HCT116 (cell line): Measurements from ENCODE around the gene ELL3. TPM values are rescaled to one million over a fixed set of nuclear protein-coding genes. Genes with fewer than 3 reads are reported as not detected.
"Not testable (repeated sequence)": the region's sequence is repeated elsewhere in the genome, so short reads cannot be mapped to it uniquely, and the experiment has no call there.

Experiments used
- ATAC-seq: fragments of 200-7000 bp; cut with Tn5 transposase; 2 replicates; pipeline ENCODE4 v1.9.1; 2020; ENCODE audit warnings: mild to moderate bottlenecking, moderate library complexity
- BruUV-seq: library from RNA; stranded (reverse); fragments of 400-500 nt; replicated peaks from 2 replicates; lab custom pipeline; 2021; lab: Mats Ljungman, UMichigan
- CTCF ChIA-PET: fragments of 300-600 bp; sonication (Branson Sonifier 250); formaldehyde crosslinking; loops from one replicate; lab custom pipeline; 2021; ENCODE audit warnings: antibody characterized with exemption; lab: Charles Lee
- POLR2A ChIA-PET: fragments of 300-600, 350-600 bp; sonication (Branson Sonifier 250); formaldehyde crosslinking; loops from one replicate; lab custom pipeline; 2021; ENCODE audit warnings: antibody characterized with exemption; lab: Charles Lee
- RAD21 ChIA-PET, 2 experiments: fragments of 300-600 bp; sonication (Branson Sonifier 250); formaldehyde crosslinking; loops; one replicate each; lab custom pipeline; 2023; ENCODE audit warnings: low total read pairs in 2 of 2; ENCODE audit not compliant: uncharacterized antibody in 2 of 2, unreplicated experiment in 2 of 2, low non-redundant PET in 1 of 2; lab: Charles Lee
- DNase-seq: peaks from one replicate; pipeline ENCODE4 v3.0.0-alpha.2; 2010; ENCODE audit warnings: low read depth, low spot score
- H2AFZ ChIP-seq: fragments of 200-600 bp; shearing (Covaris generic), sonication (generic); 2 replicates; pipeline ENCODE4 v1.6.1; 2017; ENCODE audit warnings: low read depth, mixed run types, mixed read lengths, antibody characterized with exemption, low read length; ENCODE audit not compliant: poor library complexity, severe bottlenecking
- H3K27ac ChIP-seq: 2 replicates; pipeline ENCODE4 v1.5.1; 2012; ENCODE audit warnings: low read depth, low read length
- H3K27me3 ChIP-seq: fragments of 200-600 bp; sonication (generic); 2 replicates; pipeline ENCODE4 v1.6.1; 2016; ENCODE audit warnings: mixed run types, low read length, mixed read lengths; ENCODE audit not compliant: insufficient read depth
- H3K36me3 ChIP-seq, 2 experiments: fragments of 200-500 bp in 1 of 2; fragments of 200-600 bp in 1 of 2; sonication (Bioruptor generic) in 1 of 2; sonication (generic) in 1 of 2; 2 replicates each; pipeline versions ENCODE4 v1.5.1 to v1.6.1; 2014 to 2016; ENCODE audit warnings: low read length in 2 of 2, inconsistent platforms in 1 of 2, mixed read lengths in 1 of 2, mixed run types in 1 of 2; ENCODE audit not compliant: insufficient read depth in 2 of 2, control insufficient read depth in 1 of 2
- H3K4me1 ChIP-seq, 2 experiments: fragments of 200-600 bp in 1 of 2; sonication (generic) in 1 of 2; 2 replicates each; pipeline versions ENCODE4 v1.5.1 to v1.6.1; 2012 to 2017; ENCODE audit warnings: low read length in 2 of 2, inconsistent platforms in 1 of 2, mild to moderate bottlenecking in 1 of 2, mixed read lengths in 1 of 2, mixed run types in 1 of 2, moderate library complexity in 1 of 2; ENCODE audit not compliant: insufficient read depth in 2 of 2, control insufficient read depth in 1 of 2
- H3K4me2 ChIP-seq: fragments of 200-600 bp; sonication (generic); 2 replicates; pipeline ENCODE4 v1.6.1; 2017; ENCODE audit warnings: mixed run types, low read length, mixed read lengths
- H3K4me3 ChIP-seq, 2 experiments: fragments of 200-600 bp in 1 of 2; sonication (generic) in 1 of 2; replicated peaks in 1 of 2; 2 replicates each; pipeline ENCODE4 v1.5.1; 2011 to 2016; ENCODE audit warnings: low read length in 2 of 2, control low read depth in 1 of 2, low read depth in 1 of 2, mild to moderate bottlenecking in 1 of 2, mixed read lengths in 1 of 2, mixed run types in 1 of 2
- H3K79me2 ChIP-seq: fragments of 200-600 bp; sonication (generic); 2 replicates; pipeline ENCODE4 v1.6.1; 2017; ENCODE audit warnings: mild to moderate bottlenecking, mixed run types, low read length, moderate library complexity, mixed read lengths; ENCODE audit not compliant: insufficient read depth
- H3K9ac ChIP-seq: fragments of 200-600 bp; sonication (generic); 2 replicates; pipeline ENCODE4 v1.6.1; 2016; ENCODE audit warnings: low read length, mixed read lengths
- H3K9me2 ChIP-seq: fragments of 200-600 bp; sonication (generic), shearing (Covaris generic); 2 replicates; pipeline ENCODE4 v1.6.1; 2017; ENCODE audit warnings: mixed run types, mild to moderate bottlenecking, moderate library complexity; ENCODE audit not compliant: insufficient read depth
- H3K9me3 ChIP-seq, 2 experiments: fragments of 200-500 bp in 1 of 2; fragments of 200-600 bp in 1 of 2; sonication (Bioruptor generic) in 1 of 2; sonication (generic) in 1 of 2; 2 replicates each; pipeline ENCODE4 v1.6.1; 2014 to 2017; ENCODE audit warnings: low read length in 2 of 2, mixed read lengths in 2 of 2, inconsistent platforms in 1 of 2, low read depth in 1 of 2, mild to moderate bottlenecking in 1 of 2, mixed run types in 1 of 2, moderate library complexity in 1 of 2; ENCODE audit not compliant: control insufficient read depth in 1 of 2, insufficient read depth in 1 of 2
- H4K20me1 ChIP-seq: fragments of 200-600 bp; sonication (generic), shearing (Covaris generic); 2 replicates; pipeline ENCODE4 v1.6.1; 2017; ENCODE audit warnings: mixed run types, mild to moderate bottlenecking, moderate library complexity; ENCODE audit not compliant: insufficient read depth
- CEBPB ChIP-seq: IDR thresholded peaks from 2 replicates; pipeline ENCODE4 v1.6.1; 2012; ENCODE audit warnings: low read depth
- EGR1 ChIP-seq: IDR thresholded peaks from 2 replicates; pipeline ENCODE4 v1.6.1; 2012; ENCODE audit warnings: low read depth
- FOSL1 ChIP-seq: IDR thresholded peaks from 2 replicates; pipeline ENCODE4 v1.6.1; 2012; ENCODE audit warnings: low read depth
- RAD21 ChIP-seq: IDR thresholded peaks from 2 replicates; pipeline ENCODE4 v1.6.1; 2012; ENCODE audit warnings: low read depth, mild to moderate bottlenecking
- SIN3A ChIP-seq: IDR thresholded peaks from 2 replicates; pipeline ENCODE4 v1.6.1; 2012; ENCODE audit warnings: low read depth
- SP1 ChIP-seq: IDR thresholded peaks from 2 replicates; pipeline ENCODE4 v1.6.1; 2012; ENCODE audit warnings: low read depth
- SRF ChIP-seq: IDR thresholded peaks from 2 replicates; pipeline ENCODE4 v1.6.1; 2012; ENCODE audit warnings: low read depth
- TCF7L2 ChIP-seq: IDR thresholded peaks from 2 replicates; pipeline ENCODE4 v1.7.0; 2011; ENCODE audit warnings: borderline replicate concordance, inconsistent platforms; ENCODE audit not compliant: insufficient read depth, insufficient read length; ENCODE audit errors: extremely low read depth
- intact Hi-C: fragments of 100-400 bp; cut with micrococcal nuclease; formaldehyde crosslinking; loops from 2 replicates; pipeline ENCODE4 v1.10.0; 2022
- total RNA-seq: library from RNA; stranded (reverse); gene quantifications from one replicate; pipeline ENCODE4 v1.2.1, GENCODE V29; 2021; ENCODE audit not compliant: unreplicated experiment
- TF ChIP-seq, protein P1 (sequence below): IDR thresholded peaks from 2 replicates; pipeline ENCODE4 v1.6.1; 2012; ENCODE audit warnings: low read depth

The ELL3 gene
- total RNA-seq, 1 experiment from 2014 or later, result 16.2 TPM

- Histone ChIP-seq H3K4me1 (no peaks in the 10 kb centered on the region), H3K79me2 (no peaks in the 10 kb centered on the region), H3K9me2 (no peaks in the 10 kb centered on the region), H3K9ac (no peak overlapping the region), H3K4me3 (no peak overlapping the region), H2AFZ (no peak overlapping the region), H3K36me3 (peaks cover 69 to 70% of the 10 kb centered on the region in 2 experiments), H3K27ac (no peak overlapping the region), H4K20me1 (no peaks in the 10 kb centered on the region), H3K4me2 (no peak overlapping the region), H3K27me3 (no peaks in the 10 kb centered on the region), H3K9me3 (no peaks in the 10 kb centered on the region)
- no peak for TF ChIP-seq CEBPB
- TF ChIP-seq SRF, result no peak
- TF ChIP-seq SP1, result no peak
- no peak for TF ChIP-seq TCF7L2
- TF ChIP-seq FOSL1, result no peak
- no peak for TF ChIP-seq RAD21
- TF ChIP-seq, protein P1, sequence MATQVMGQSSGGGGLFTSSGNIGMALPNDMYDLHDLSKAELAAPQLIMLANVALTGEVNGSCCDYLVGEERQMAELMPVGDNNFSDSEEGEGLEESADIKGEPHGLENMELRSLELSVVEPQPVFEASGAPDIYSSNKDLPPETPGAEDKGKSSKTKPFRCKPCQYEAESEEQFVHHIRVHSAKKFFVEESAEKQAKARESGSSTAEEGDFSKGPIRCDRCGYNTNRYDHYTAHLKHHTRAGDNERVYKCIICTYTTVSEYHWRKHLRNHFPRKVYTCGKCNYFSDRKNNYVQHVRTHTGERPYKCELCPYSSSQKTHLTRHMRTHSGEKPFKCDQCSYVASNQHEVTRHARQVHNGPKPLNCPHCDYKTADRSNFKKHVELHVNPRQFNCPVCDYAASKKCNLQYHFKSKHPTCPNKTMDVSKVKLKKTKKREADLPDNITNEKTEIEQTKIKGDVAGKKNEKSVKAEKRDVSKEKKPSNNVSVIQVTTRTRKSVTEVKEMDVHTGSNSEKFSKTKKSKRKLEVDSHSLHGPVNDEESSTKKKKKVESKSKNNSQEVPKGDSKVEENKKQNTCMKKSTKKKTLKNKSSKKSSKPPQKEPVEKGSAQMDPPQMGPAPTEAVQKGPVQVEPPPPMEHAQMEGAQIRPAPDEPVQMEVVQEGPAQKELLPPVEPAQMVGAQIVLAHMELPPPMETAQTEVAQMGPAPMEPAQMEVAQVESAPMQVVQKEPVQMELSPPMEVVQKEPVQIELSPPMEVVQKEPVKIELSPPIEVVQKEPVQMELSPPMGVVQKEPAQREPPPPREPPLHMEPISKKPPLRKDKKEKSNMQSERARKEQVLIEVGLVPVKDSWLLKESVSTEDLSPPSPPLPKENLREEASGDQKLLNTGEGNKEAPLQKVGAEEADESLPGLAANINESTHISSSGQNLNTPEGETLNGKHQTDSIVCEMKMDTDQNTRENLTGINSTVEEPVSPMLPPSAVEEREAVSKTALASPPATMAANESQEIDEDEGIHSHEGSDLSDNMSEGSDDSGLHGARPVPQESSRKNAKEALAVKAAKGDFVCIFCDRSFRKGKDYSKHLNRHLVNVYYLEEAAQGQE, result no peak
- no peak for TF ChIP-seq SIN3A
- no peak for TF ChIP-seq EGR1
- ATAC-seq (no peak), DNase-seq (no peak)
- ChIA-PET RAD21 (no interaction called here), CTCF (no interaction called here), POLR2A (no interaction called here)
- intact Hi-C loops, result no loop called here
- no TSS peak for BruUV-seq
Observed at GRCh38 chr15:43808435-43808950, 31.7 kb upstream of the ELL3 start.

GRCh38 chr15:43802676-43803075 lies 25.9 kb upstream of the ELL3 start:
- Histone ChIP-seq H3K79me2 (peaks cover 18% of the 10 kb centered on the region), H3K36me3 (peaks cover 31 to 33% of the 10 kb centered on the region in 2 experiments), H3K4me1 (peaks cover 6 to 23% of the 10 kb centered on the region in 2 experiments; a peak in 3 of 4 replicates)
- H3K4me2 ChIP-seq, BruUV-seq, H3K27me3 ChIP-seq, H2AFZ ChIP-seq, H3K9ac ChIP-seq, CTCF ChIA-PET, ATAC-seq, DNase-seq, H3K4me3 ChIP-seq, H3K9me3 ChIP-seq, H3K27ac ChIP-seq, H4K20me1 ChIP-seq, RAD21 ChIA-PET, intact Hi-C loops, H3K9me2 ChIP-seq: not testable (repeated sequence)
- POLR2A ChIA-PET, result interaction anchor here (0.6 to 1.2 kb wide), 2 partner anchors 9 to 622 kb away, joined by 3 read pairs; no protein-coding TSS in a partner anchor
